Activated T-cell treated with anti-CD3 and anti-CD28 coated beads, Interleukin-2, amount 50 U/mL, for 24 hours (primary cell): ENCODE data around the gene ARFGAP1.

ENCODE experiments used
- DNase-seq: peaks from one replicate; pipeline ENCODE4 v3.0.0-alpha.2; 2020
- H3K27ac Mint-ChIP-seq: 2 replicates; pipeline ENCODE4 v1.8.0; 2020; ENCODE audit warnings: mild to moderate bottlenecking, mixed read lengths
- H3K27me3 Mint-ChIP-seq: 2 replicates; pipeline ENCODE4 v1.8.0; 2020; ENCODE audit warnings: mixed read lengths
- H3K36me3 Mint-ChIP-seq: 2 replicates; pipeline ENCODE4 v1.8.0; 2020; ENCODE audit warnings: low read depth, mixed read lengths
- H3K4me1 Mint-ChIP-seq: 2 replicates; pipeline ENCODE4 v1.8.0; 2020; ENCODE audit warnings: low read depth, mixed read lengths
- H3K4me3 Mint-ChIP-seq: 2 replicates; pipeline ENCODE4 v1.8.0; 2020; ENCODE audit warnings: mild to moderate bottlenecking, moderate library complexity, mixed read lengths
- H3K9me3 Mint-ChIP-seq: 2 replicates; pipeline ENCODE4 v1.8.0; 2020; ENCODE audit warnings: mixed read lengths

The ARFGAP1 gene

GRCh38 chr20:63306673-63307537 lies 34.3 kb downstream of the ARFGAP1 start:
- Mint-ChIP-seq H3K9me3 (peaks cover 4% of the 10 kb centered on the region), H3K4me1 (no peaks in the 10 kb centered on the region)

GRCh38 chr20:63307538-63308217 lies 35.1 kb downstream of the ARFGAP1 start:
- no peak overlapping the region for H3K4me3 Mint-ChIP-seq
- H3K4me1 Mint-ChIP-seq, result no peaks in the 10 kb centered on the region
- no peak for DNase-seq
- peaks cover 16% of the 10 kb centered on the region for H3K27me3 Mint-ChIP-seq
- H3K36me3 Mint-ChIP-seq, result no peaks in the 10 kb centered on the region
- peaks cover 1% of the 10 kb centered on the region for H3K9me3 Mint-ChIP-seq
- no peak overlapping the region for H3K27ac Mint-ChIP-seq

More at GRCh38 chr20:63306673-63307537, 34.3 kb downstream of the ARFGAP1 start:
- no peak for DNase-seq
- Mint-ChIP-seq H3K4me3 (no peak overlapping the region), H3K36me3 (no peaks in the 10 kb centered on the region), H3K27ac (no peak overlapping the region), H3K27me3 (peaks cover 19% of the 10 kb centered on the region)

DNA sequence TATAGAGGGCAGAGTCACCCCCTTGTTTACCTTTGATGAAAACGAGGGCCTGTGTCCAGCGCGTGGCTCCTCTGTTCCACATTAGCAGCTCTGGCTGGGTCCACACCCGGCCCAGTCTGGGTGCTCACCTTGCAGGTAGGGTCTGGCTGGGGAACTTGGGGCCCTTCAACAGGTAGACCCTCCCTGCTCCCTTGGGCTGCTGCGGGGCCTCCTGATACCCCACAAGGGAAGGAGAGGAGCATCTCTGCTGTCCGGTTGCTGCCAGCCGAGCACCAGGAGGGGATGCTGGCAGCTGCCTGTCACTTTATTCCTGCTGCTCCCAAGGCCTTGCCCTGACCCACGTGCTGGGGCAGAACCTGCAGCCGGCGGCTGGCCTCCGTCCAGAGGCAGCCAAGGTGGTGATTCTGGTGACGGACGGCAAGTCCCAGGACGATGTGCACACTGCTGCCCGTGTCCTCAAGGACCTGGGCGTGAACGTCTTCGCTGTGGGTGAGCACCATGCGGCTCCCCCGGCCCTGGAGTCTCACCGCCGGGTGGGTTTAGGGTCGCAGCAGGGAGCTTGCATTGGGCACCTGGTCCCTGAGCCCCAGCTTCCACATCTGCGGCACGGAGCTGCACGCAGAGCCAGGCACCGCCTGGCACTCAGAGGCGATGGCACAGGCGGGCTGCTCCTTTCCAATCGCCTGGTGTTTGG lies 35.8 kb downstream of the ARFGAP1 start:
- Mint-ChIP-seq H3K9me3 (no peaks in the 10 kb centered on the region), H3K36me3 (no peaks in the 10 kb centered on the region), H3K27ac (no peak overlapping the region), H3K27me3 (peaks cover 14% of the 10 kb centered on the region), H3K4me1 (no peaks in the 10 kb centered on the region), H3K4me3 (no peak overlapping the region)
- no peak for DNase-seq

- no peak overlapping the region for H3K27ac Mint-ChIP-seq
- H3K27me3 Mint-ChIP-seq, result peaks cover 14% of the 10 kb centered on the region
- no peak for DNase-seq
- H3K36me3 Mint-ChIP-seq, result no peaks in the 10 kb centered on the region
- H3K4me3 Mint-ChIP-seq, result no peak overlapping the region
- no peaks in the 10 kb centered on the region for H3K4me1 Mint-ChIP-seq
- no peaks in the 10 kb centered on the region for H3K9me3 Mint-ChIP-seq
Measured at GRCh38 chr20:63309261-63310071, 36.9 kb downstream of the ARFGAP1 start.

- H3K4me3 Mint-ChIP-seq, result no peak overlapping the region
Measured at GRCh38 chr20:63310265-63310991, 37.8 kb downstream of the ARFGAP1 start.

GRCh38 chr20:63311186-63311832 lies 38.7 kb downstream of the ARFGAP1 start:
- H3K27me3 Mint-ChIP-seq, result peaks cover 14% of the 10 kb centered on the region
- no peaks in the 10 kb centered on the region for H3K4me1 Mint-ChIP-seq
- H3K4me3 Mint-ChIP-seq, result no peak overlapping the region
- H3K9me3 Mint-ChIP-seq, result no peaks in the 10 kb centered on the region
- no peak overlapping the region for H3K27ac Mint-ChIP-seq
- no peaks in the 10 kb centered on the region for H3K36me3 Mint-ChIP-seq
- DNase-seq, result no peak

More at GRCh38 chr20:63310265-63310991, 37.8 kb downstream of the ARFGAP1 start:
- Mint-ChIP-seq H3K27ac (no peak overlapping the region), H3K9me3 (no peaks in the 10 kb centered on the region), H3K27me3 (peaks cover 9% of the 10 kb centered on the region), H3K36me3 (no peaks in the 10 kb centered on the region), H3K4me1 (no peaks in the 10 kb centered on the region)
- no peak for DNase-seq

DNA sequence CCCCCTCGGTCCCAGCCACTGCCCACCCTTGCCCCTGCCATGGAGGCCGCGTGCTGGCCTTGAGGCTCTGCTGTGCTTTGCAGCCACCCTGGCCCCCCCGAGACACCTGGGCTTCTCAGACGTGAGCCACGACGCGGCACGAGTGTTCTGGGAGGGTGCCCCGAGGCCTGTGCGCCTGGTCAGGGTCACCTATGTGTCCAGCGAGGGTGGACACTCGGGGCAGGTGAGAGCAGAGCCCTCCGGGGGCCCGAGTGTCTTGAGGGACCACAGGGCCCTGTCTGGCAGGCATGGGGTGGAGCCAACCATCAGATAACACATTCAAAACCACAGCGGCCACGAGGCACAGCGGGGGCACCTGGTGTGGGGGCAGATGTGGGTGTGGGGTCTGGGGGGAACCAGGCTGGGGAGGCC lies 39.2 kb downstream of the ARFGAP1 start:
- Mint-ChIP-seq H3K9me3 (no peaks in the 10 kb centered on the region), H3K4me3 (no peak overlapping the region), H3K36me3 (no peaks in the 10 kb centered on the region), H3K4me1 (no peaks in the 10 kb centered on the region), H3K27ac (no peak overlapping the region), H3K27me3 (peaks cover 14% of the 10 kb centered on the region)
- DNase-seq, result no peak

GRCh38 chr20:63312273-63312672 lies 39.7 kb downstream of the ARFGAP1 start:
- Mint-ChIP-seq H3K27me3 (peaks cover 14% of the 10 kb centered on the region), H3K27ac (no peak overlapping the region), H3K4me3 (no peak overlapping the region), H3K4me1 (no peaks in the 10 kb centered on the region), H3K9me3 (no peaks in the 10 kb centered on the region), H3K36me3 (no peaks in the 10 kb centered on the region)
- no peak for DNase-seq

- no peak for DNase-seq
- Mint-ChIP-seq H3K27ac (no peak overlapping the region), H3K9me3 (no peaks in the 10 kb centered on the region), H3K4me1 (no peaks in the 10 kb centered on the region), H3K27me3 (peaks cover 14% of the 10 kb centered on the region), H3K4me3 (no peak overlapping the region), H3K36me3 (no peaks in the 10 kb centered on the region)
Measured at GRCh38 chr20:63312690-63313348, 40.2 kb downstream of the ARFGAP1 start.

GRCh38 chr20:63313349-63314014 lies 40.9 kb downstream of the ARFGAP1 start:
- no peaks in the 10 kb centered on the region for H3K9me3 Mint-ChIP-seq
- H3K4me3 Mint-ChIP-seq, result no peak overlapping the region
- H3K36me3 Mint-ChIP-seq, result no peaks in the 10 kb centered on the region
- no peak for DNase-seq
- H3K27me3 Mint-ChIP-seq, result peaks cover 14% of the 10 kb centered on the region
- H3K4me1 Mint-ChIP-seq, result no peaks in the 10 kb centered on the region
- H3K27ac Mint-ChIP-seq, result no peak overlapping the region

DNA sequence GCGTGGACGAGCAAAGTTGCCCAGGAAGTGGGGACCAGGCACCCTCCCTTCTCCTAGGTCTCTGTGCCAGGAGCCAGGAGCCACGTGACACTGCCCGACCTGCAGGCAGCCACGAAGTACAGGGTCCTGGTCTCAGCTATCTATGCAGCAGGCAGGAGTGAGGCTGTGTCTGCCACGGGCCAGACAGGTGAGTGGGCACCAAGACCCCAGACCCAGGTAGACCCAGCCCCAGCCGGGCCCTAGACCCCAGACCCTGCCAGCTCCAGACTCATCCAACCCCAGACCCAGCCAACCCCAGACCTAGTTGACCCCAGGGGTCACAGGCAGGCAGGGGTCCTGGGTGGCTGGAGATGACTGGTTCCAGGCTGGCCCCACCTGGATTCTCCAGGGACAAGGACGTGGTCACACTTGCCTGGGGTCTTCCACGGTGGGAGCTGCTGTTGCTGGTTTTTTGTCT lies 41.4 kb downstream of the ARFGAP1 start:
- H3K9me3 Mint-ChIP-seq, result no peaks in the 10 kb centered on the region
- no peak for DNase-seq
- H3K4me3 Mint-ChIP-seq, result no peak overlapping the region
- no peaks in the 10 kb centered on the region for H3K36me3 Mint-ChIP-seq
- peaks cover 14% of the 10 kb centered on the region for H3K27me3 Mint-ChIP-seq
- H3K4me1 Mint-ChIP-seq, result no peaks in the 10 kb centered on the region
- no peak overlapping the region for H3K27ac Mint-ChIP-seq

DNA sequence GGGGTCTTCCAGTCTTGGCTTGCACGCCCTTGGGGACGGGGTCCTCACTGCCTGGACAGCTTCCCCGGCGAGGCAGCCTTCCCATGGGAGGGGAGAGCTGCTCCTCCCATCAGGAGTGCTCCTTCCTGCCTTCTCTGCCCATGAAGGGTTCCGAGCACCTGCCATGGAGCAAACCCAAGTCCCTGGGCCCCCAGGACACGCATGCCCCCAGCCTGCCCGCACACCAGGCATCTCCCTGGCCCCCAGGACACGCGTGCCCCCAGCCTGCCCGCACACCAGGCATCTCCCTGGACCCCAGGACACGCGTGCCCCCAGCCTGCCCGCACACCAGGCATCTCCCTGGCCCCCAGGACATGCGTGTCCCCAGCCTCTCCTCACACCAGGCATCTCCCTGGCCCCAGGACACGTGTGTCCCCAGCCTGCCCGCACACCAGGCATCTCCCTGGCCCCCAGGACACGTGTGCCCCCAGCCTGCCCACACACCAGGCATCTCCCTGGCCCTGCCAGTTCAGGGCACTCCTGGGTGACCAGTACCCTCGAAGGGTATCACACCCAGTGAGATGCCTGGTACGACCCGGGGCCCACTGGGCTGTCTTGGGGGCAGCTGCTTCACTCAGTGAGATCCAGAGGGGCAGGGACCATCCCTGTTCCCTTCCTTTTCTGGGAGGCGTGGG lies 42.1 kb downstream of the ARFGAP1 start:
- Mint-ChIP-seq H3K27me3 (peaks cover 12% of the 10 kb centered on the region), H3K9me3 (no peaks in the 10 kb centered on the region), H3K4me3 (no peak overlapping the region), H3K27ac (no peak overlapping the region), H3K36me3 (no peaks in the 10 kb centered on the region), H3K4me1 (no peaks in the 10 kb centered on the region)
- DNase-seq, result no peak
